Thyroid gland (tissue), 4 donors: ENCODE measurements around the gene ANKRD22.

Experiments used
- CTCF ChIP-seq, 6 experiments: fragments of 200-600 bp in 3 of 6; fragments of 450-650 bp in 3 of 6; sonication (generic) in 3 of 6; IDR thresholded peaks; one replicate each; pipeline ENCODE4 v1.5.1; 2016 to 2019; ENCODE audit warnings: antibody characterized with exemption in 6 of 6, mild to moderate bottlenecking in 2 of 6, inconsistent platforms in 1 of 6, moderate library complexity in 1 of 6
- POLR2A ChIP-seq, 2 donors: fragments of 450-650 bp; IDR thresholded peaks; one replicate each; pipeline ENCODE4 v1.6.1; 2017; ENCODE audit warnings: antibody characterized with exemption in 2 of 2, mild to moderate bottlenecking in 2 of 2, moderate library complexity in 1 of 2

GRCh38 chr10:88877298-88877697 lies 25.7 kb upstream of the ANKRD22 start:
- no peak for TF ChIP-seq CTCF (IDR thresholded peaks at IDR 0.05)
- no peak for TF ChIP-seq POLR2A (IDR thresholded peaks at IDR 0.05)
